Fibroblast of villous mesenchyme (primary cell): ENCODE measurements around the gene EGFLAM. TPM values are rescaled to one million over a fixed set of nuclear protein-coding genes. Genes with fewer than 3 reads are reported as not detected.

Experiments
- DNase-seq: peaks from one replicate; pipeline ENCODE4 v3.0.0-alpha.2; 2010; ENCODE audit warnings: low read depth
- H3K4me3 ChIP-seq: 2 replicates; pipeline ENCODE4 v1.5.1; 2011; ENCODE audit warnings: low read depth, mild to moderate bottlenecking, low read length
- CTCF ChIP-seq: IDR thresholded peaks from 2 replicates; pipeline ENCODE4 v1.5.1; 2012; ENCODE audit warnings: low read depth, mild to moderate bottlenecking, low read length; ENCODE audit not compliant: insufficient read depth
- total RNA-seq: library from RNA; depleted of rRNA; stranded (reverse); fragments of >200 nt; gene quantifications from 2 replicates; pipeline ENCODE4 v1.2.3, GENCODE V29; 2012

Gene EGFLAM
- total RNA-seq, 1 donor: 3.0 TPM

GRCh38 chr5:38259809-38260160 is 1.4 kb downstream of the EGFLAM start:
- TF ChIP-seq CTCF: no peak
- H3K4me3 ChIP-seq: no peak overlapping the region

GRCh38 chr5:38263983-38264382 is 5.6 kb downstream of the EGFLAM start:
- no peak for TF ChIP-seq CTCF
- no peak overlapping the region for H3K4me3 ChIP-seq
- DNase-seq: peak; percentile 55

More at GRCh38 chr5:38259809-38260160, 1.4 kb downstream of the EGFLAM start:
- DNase-seq: no peak

- peak; percentile 66 for DNase-seq
- TF ChIP-seq CTCF: peak; percentile 74
Observed at GRCh38 chr5:38265546-38266179, 7.3 kb downstream of the EGFLAM start.

GRCh38 chr5:38267372-38267771 is 9.0 kb downstream of the EGFLAM start:
- no peak for TF ChIP-seq CTCF
- H3K4me3 ChIP-seq: no peak overlapping the region
- DNase-seq: no peak

More at GRCh38 chr5:38265546-38266179, 7.3 kb downstream of the EGFLAM start:
- no peak overlapping the region for H3K4me3 ChIP-seq

- no peak for DNase-seq
- TF ChIP-seq CTCF: no peak
- no peak overlapping the region for H3K4me3 ChIP-seq
Observed at GRCh38 chr5:38273626-38274025, 15.3 kb downstream of the EGFLAM start.

- TF ChIP-seq CTCF: no peak
- no peak overlapping the region for H3K4me3 ChIP-seq
- no peak for DNase-seq
Observed at GRCh38 chr5:38274370-38274769, 16.0 kb downstream of the EGFLAM start.

- no peak for DNase-seq
- H3K4me3 ChIP-seq: no peak overlapping the region
- no peak for TF ChIP-seq CTCF
Observed at GRCh38 chr5:38284384-38284783, 26.0 kb downstream of the EGFLAM start.
